Stimulated activated CD8-positive, alpha-beta memory T cell treated with anti-CD3 and anti-CD28 coated beads, Interleukin-4, amount 100 ng/mL, for 1 hour (primary cell): Measurements from ENCODE around the gene CENPK.
A peak's percentile ranks its signal among the peaks of the same experiment; 100 is the strongest.
"Not testable (repeated sequence)": the region's sequence is repeated elsewhere in the genome, so short reads cannot be mapped to it uniquely, and the experiment has no call there.

Experiments
- DNase-seq, 2 donors: peaks; one replicate each; pipeline ENCODE4 v3.0.0-alpha.2; 2020; ENCODE audit warnings: low read depth in 2 of 2, low spot score in 1 of 2

Gene CENPK

GRCh38 chr5:65508978-65509377, 54.0 kb downstream of the CENPK start:
- DNase-seq: no peak

GRCh38 chr5:65506961-65507360, 56.0 kb downstream of the CENPK start:
- DNase-seq: no peak

- DNase-seq: no peak
Observed at GRCh38 chr5:65489119-65489518, 73.8 kb downstream of the CENPK start.

GRCh38 chr5:65488038-65488687, 74.8 kb downstream of the CENPK start:
- not testable (repeated sequence) for DNase-seq

GRCh38 chr5:65486803-65487202, 76.2 kb downstream of the CENPK start:
- DNase-seq: not testable (repeated sequence)

- no peak for DNase-seq
Observed at GRCh38 chr5:65485405-65485804, 77.6 kb downstream of the CENPK start.

- no peak for DNase-seq
Observed at GRCh38 chr5:65483546-65484346, 79.2 kb downstream of the CENPK start.

GRCh38 chr5:65482736-65483545, 80.0 kb downstream of the CENPK start:
- DNase-seq: no peak

- DNase-seq: no peak
Observed at GRCh38 chr5:65482296-65482735, 80.7 kb downstream of the CENPK start.

GRCh38 chr5:65481635-65482295, 81.2 kb downstream of the CENPK start, which contains the start of gene ADAMTS6:
ADAMTS6 (minus strand) TSS chr5:65481920; CDS start chr5:65473673, 8,247 bp downstream.
- peak; percentile 51 to 57 for DNase-seq

- no peak for DNase-seq
Observed at GRCh38 chr5:65481171-65481581, 81.8 kb downstream of the CENPK start.

GRCh38 chr5:65480306-65480865, 82.6 kb downstream of the CENPK start:
- DNase-seq: no peak

- DNase-seq: no peak
Observed at GRCh38 chr5:65479527-65479926, 83.4 kb downstream of the CENPK start.

GRCh38 chr5:65478336-65478735, 84.6 kb downstream of the CENPK start:
- no peak for DNase-seq

GRCh38 chr5:65475895-65476294, 87.1 kb downstream of the CENPK start:
- DNase-seq: no peak

- no peak for DNase-seq
Observed at GRCh38 chr5:65475336-65475735, 87.6 kb downstream of the CENPK start.

GRCh38 chr5:65474130-65474711, 88.7 kb downstream of the CENPK start:
- no peak for DNase-seq

- no peak for DNase-seq
Observed at GRCh38 chr5:65468633-65469032, 94.3 kb downstream of the CENPK start.
